ENCODE results near the gene DDR2. TPM values are rescaled to one million over a fixed set of nuclear protein-coding genes. Genes with fewer than 3 reads are reported as not detected.

Gene DDR2
- total RNA-seq, 2 experiments from 2014 or later, result 0.21 to 0.23 TPM

GRCh38 chr1:162704673-162705424 lies 72.6 kb downstream of the DDR2 start:
- DNase-seq (no peak), ATAC-seq (no peak)
- intact Hi-C loops (cut with DNase I, micrococcal nuclease), result no loop called here
- Mint-ChIP-seq H3K27ac (no peak overlapping the region), H3K4me1 (no peaks in the 10 kb centered on the region), H3K36me3 (ENCODE audit: low read depth) (no peaks in the 10 kb centered on the region), H3K9me3 (ENCODE audit: low read depth) (no peaks in the 10 kb centered on the region), H3K4me3 (no peak overlapping the region), H3K27me3 (no peaks in the 10 kb centered on the region)
- ChIA-PET POLR2A (no interaction called here), CTCF (interaction anchor here (0.7 kb wide), 1 partner anchor 469 kb away, joined by 3 read pairs; no protein-coding TSS in a partner anchor)

DNA sequence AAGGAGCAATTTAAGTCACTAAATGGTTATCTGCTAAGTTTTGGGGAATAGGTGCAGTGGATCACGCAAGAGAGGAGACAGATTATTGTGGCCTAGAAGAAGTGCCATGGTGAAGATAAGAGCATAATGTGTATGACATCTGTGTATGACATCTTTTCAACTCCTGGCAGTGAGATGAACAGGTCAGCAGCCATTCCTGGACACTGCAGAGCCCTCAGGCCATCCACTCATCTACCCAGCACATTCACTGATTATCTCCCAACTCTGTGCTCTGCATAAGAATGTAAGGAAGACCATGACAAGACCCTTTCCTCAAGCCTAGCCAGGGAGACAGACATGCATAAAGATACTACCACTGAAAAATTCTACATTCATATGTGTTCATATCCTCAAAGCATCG lies 73.7 kb downstream of the DDR2 start:
- H3K4me3 Mint-ChIP-seq, result no peak overlapping the region
- H3K36me3 Mint-ChIP-seq (ENCODE audit: low read depth), result no peaks in the 10 kb centered on the region
- ChIA-PET POLR2A (no interaction called here), CTCF (no interaction called here)
- DNase-seq, result no peak
- no peaks in the 10 kb centered on the region for H3K4me1 Mint-ChIP-seq
- intact Hi-C loops (cut with DNase I, micrococcal nuclease), result no loop called here
- H3K9me3 Mint-ChIP-seq (ENCODE audit: low read depth), result no peaks in the 10 kb centered on the region
- H3K27me3 Mint-ChIP-seq, result no peaks in the 10 kb centered on the region
- H3K27ac Mint-ChIP-seq, result no peak overlapping the region
- ATAC-seq, result no peak

DNA sequence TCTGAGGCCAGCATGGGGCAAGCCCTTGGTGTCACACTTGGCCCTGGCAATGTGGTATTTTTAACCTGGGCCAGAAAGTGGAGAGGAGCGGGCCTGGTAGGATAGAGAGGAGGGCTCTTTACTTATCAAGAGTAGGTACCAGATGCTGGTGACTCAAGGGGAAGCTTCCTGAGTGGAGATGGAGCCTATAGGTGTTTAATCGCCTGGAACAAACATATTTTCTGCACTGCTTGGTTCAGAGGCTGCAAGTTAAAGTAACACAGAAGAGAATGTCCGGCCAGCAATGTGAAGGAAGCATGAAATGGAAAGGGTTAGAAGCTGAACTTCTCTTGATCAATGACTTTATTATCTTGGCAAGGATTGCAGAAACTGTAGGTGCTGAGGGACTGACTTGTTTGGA lies 74.3 kb downstream of the DDR2 start:
- no peak overlapping the region for H3K27ac Mint-ChIP-seq
- no peaks in the 10 kb centered on the region for H3K4me1 Mint-ChIP-seq
- POLR2A ChIA-PET, result no interaction called here
- H3K4me3 Mint-ChIP-seq, result no peak overlapping the region
- no peak for DNase-seq
- CTCF ChIA-PET, result no interaction called here
- H3K36me3 Mint-ChIP-seq (ENCODE audit: low read depth), result no peaks in the 10 kb centered on the region
- intact Hi-C loops (cut with DNase I, micrococcal nuclease), result no loop called here
- no peak for ATAC-seq
- no peaks in the 10 kb centered on the region for H3K27me3 Mint-ChIP-seq
- no peaks in the 10 kb centered on the region for H3K9me3 Mint-ChIP-seq (ENCODE audit: low read depth)

- DNase-seq (no peak), ATAC-seq (no peak)
- Mint-ChIP-seq H3K27me3 (no peaks in the 10 kb centered on the region), H3K4me3 (no peak overlapping the region), H3K4me1 (no peaks in the 10 kb centered on the region), H3K27ac (no peak overlapping the region), H3K36me3 (ENCODE audit: low read depth) (no peaks in the 10 kb centered on the region), H3K9me3 (ENCODE audit: low read depth) (no peaks in the 10 kb centered on the region)
- intact Hi-C loops (cut with DNase I, micrococcal nuclease), result no loop called here
- POLR2A ChIA-PET, result no interaction called here
- CTCF ChIA-PET, result no interaction called here
These were observed 76.0 kb downstream of the DDR2 start for GRCh38 chr1:162708286-162708685.

DNA sequence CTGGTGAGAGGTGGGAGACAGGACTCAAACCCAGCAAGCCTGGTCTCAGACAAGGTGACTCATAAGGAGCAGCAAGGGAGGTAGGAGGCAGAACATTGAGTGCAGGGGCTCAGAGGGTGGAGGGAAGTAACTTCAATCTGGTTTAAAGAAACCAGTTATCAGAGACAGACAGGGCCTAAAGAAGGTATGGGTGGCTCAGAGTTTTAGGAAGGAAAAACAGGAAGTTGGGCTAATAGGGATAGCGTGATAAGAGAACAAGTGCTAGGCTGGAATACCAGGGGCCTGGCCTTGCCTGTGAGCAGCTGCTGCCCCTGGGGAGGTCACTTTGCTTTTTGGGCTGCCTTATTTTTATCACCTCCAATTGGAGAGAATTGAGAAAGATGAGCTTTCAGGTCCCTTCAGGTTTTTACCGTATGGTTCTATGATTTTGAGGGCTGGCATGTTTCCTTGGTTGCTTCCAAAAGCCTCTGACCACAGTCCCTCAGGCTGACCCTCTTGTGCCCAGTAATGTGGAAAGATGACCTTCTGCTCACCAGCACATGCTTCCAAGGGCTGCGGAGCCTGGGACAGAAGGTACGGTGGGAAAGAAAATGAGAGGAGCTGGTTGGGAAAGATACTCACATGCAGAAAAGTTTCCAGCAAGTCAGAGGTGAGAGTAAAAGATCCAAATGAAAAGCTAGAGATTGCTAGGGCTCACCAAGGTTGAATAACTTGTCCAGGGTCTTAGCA lies 77.0 kb downstream of the DDR2 start:
- H3K9me3 Mint-ChIP-seq (ENCODE audit: low read depth), result no peaks in the 10 kb centered on the region
- no peaks in the 10 kb centered on the region for H3K4me1 Mint-ChIP-seq
- ATAC-seq, result no peak
- intact Hi-C loops (cut with DNase I, micrococcal nuclease), result no loop called here
- no peaks in the 10 kb centered on the region for H3K27me3 Mint-ChIP-seq
- no peak overlapping the region for H3K27ac Mint-ChIP-seq
- DNase-seq, result no peak
- ChIA-PET CTCF (no interaction called here), POLR2A (no interaction called here)
- no peak overlapping the region for H3K4me3 Mint-ChIP-seq
- no peaks in the 10 kb centered on the region for H3K36me3 Mint-ChIP-seq (ENCODE audit: low read depth)

GRCh38 chr1:162709870-162710269 lies 77.6 kb downstream of the DDR2 start:
- CTCF ChIA-PET, result no interaction called here
- no peak overlapping the region for H3K4me3 Mint-ChIP-seq
- intact Hi-C loops (cut with DNase I, micrococcal nuclease), result no loop called here
- DNase-seq (no peak), ATAC-seq (no peak)
- no peaks in the 10 kb centered on the region for H3K4me1 Mint-ChIP-seq
- no peaks in the 10 kb centered on the region for H3K27me3 Mint-ChIP-seq
- no peaks in the 10 kb centered on the region for H3K9me3 Mint-ChIP-seq (ENCODE audit: low read depth)
- POLR2A ChIA-PET, result no interaction called here
- no peak overlapping the region for H3K27ac Mint-ChIP-seq
- no peaks in the 10 kb centered on the region for H3K36me3 Mint-ChIP-seq (ENCODE audit: low read depth)

DNA sequence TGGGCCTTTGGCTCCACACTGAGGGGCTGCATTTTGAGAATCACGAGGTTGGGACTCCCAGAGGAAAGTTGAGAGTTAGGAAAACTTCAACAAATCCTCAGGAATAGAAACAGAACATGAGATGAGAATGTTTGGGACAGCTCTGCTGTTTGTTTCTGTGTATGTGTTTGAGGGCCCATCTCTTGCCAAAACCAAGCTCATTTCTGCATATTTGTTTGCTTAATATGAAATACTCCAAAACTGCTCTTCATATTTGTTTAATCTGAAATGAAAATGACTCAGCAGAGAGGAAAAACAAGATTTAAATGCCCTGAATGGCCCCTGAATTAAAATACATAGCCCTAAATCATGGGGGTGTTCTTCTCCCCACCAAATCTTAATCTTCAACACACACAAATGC lies 78.1 kb downstream of the DDR2 start:
- intact Hi-C loops (cut with DNase I, micrococcal nuclease), result no loop called here
- ChIA-PET CTCF (no interaction called here), POLR2A (no interaction called here)
- Mint-ChIP-seq H3K4me1 (no peaks in the 10 kb centered on the region), H3K9me3 (ENCODE audit: low read depth) (no peaks in the 10 kb centered on the region), H3K27ac (no peak overlapping the region), H3K27me3 (no peaks in the 10 kb centered on the region), H3K36me3 (ENCODE audit: low read depth) (no peaks in the 10 kb centered on the region), H3K4me3 (no peak overlapping the region)
- ATAC-seq, result no peak
- DNase-seq, result no peak

GRCh38 chr1:162710780-162711465 lies 78.7 kb downstream of the DDR2 start:
- ATAC-seq, result no peak
- Mint-ChIP-seq H3K9me3 (ENCODE audit: low read depth) (no peaks in the 10 kb centered on the region), H3K36me3 (ENCODE audit: low read depth) (no peaks in the 10 kb centered on the region), H3K27ac (no peak overlapping the region), H3K27me3 (no peaks in the 10 kb centered on the region), H3K4me1 (no peaks in the 10 kb centered on the region), H3K4me3 (no peak overlapping the region)
- intact Hi-C loops (cut with DNase I, micrococcal nuclease), result no loop called here
- ChIA-PET CTCF (no interaction called here), POLR2A (no interaction called here)
- DNase-seq, result no peak

- intact Hi-C loops (cut with DNase I, micrococcal nuclease), result no loop called here
- POLR2A ChIA-PET, result interaction anchor here (0.6 kb wide), 1 partner anchor 885 kb away, joined by 4 read pairs; no protein-coding TSS in a partner anchor
- no peak overlapping the region for H3K27ac Mint-ChIP-seq
These were observed 80.2 kb downstream of the DDR2 start for GRCh38 chr1:162712317-162713029.

GRCh38 chr1:162716123-162716522 lies 83.9 kb downstream of the DDR2 start:
- H3K36me3 Mint-ChIP-seq (ENCODE audit: low read depth), result no peaks in the 10 kb centered on the region
- DNase-seq (no peak), ATAC-seq (no peak)
- no peak overlapping the region for H3K4me3 Mint-ChIP-seq
- ChIA-PET CTCF (no interaction called here), POLR2A (no interaction called here)
- H3K27ac Mint-ChIP-seq, result no peak overlapping the region
- intact Hi-C loops (cut with DNase I, micrococcal nuclease), result no loop called here
- no peaks in the 10 kb centered on the region for H3K9me3 Mint-ChIP-seq (ENCODE audit: low read depth)
- H3K4me1 Mint-ChIP-seq, result peaks cover 4% of the 10 kb centered on the region
- peaks cover 7% of the 10 kb centered on the region for H3K27me3 Mint-ChIP-seq

More at GRCh38 chr1:162712317-162713029, 80.2 kb downstream of the DDR2 start:
- no peak overlapping the region for H3K4me3 Mint-ChIP-seq
- H3K36me3 Mint-ChIP-seq (ENCODE audit: low read depth), result no peaks in the 10 kb centered on the region
- DNase-seq (no peak), ATAC-seq (no peak)
- no peaks in the 10 kb centered on the region for H3K9me3 Mint-ChIP-seq (ENCODE audit: low read depth)
- H3K27me3 Mint-ChIP-seq, result peaks cover 4% of the 10 kb centered on the region
- CTCF ChIA-PET, result interaction anchor here (0.7 kb wide), 1 partner anchor 13 kb away, joined by 3 read pairs; no protein-coding TSS in a partner anchor
- peaks cover 1% of the 10 kb centered on the region for H3K4me1 Mint-ChIP-seq

GRCh38 chr1:162716552-162716951 lies 84.3 kb downstream of the DDR2 start:
- no peaks in the 10 kb centered on the region for H3K9me3 Mint-ChIP-seq (ENCODE audit: low read depth)
- H3K4me1 Mint-ChIP-seq, result peaks cover 4% of the 10 kb centered on the region
- H3K27ac Mint-ChIP-seq, result no peak overlapping the region
- no peak overlapping the region for H3K4me3 Mint-ChIP-seq
- intact Hi-C loops (cut with DNase I, micrococcal nuclease), result no loop called here
- ChIA-PET POLR2A (no interaction called here), CTCF (no interaction called here)
- DNase-seq, result no peak
- no peak for ATAC-seq
- peaks cover 7% of the 10 kb centered on the region for H3K27me3 Mint-ChIP-seq
- no peaks in the 10 kb centered on the region for H3K36me3 Mint-ChIP-seq (ENCODE audit: low read depth)

Measured in activated CD4-positive, alpha-beta T cell treated with anti-CD3 and anti-CD28 coated beads for 36 hours (primary cell).